Osteoblast (primary cell): ENCODE data around the gene CNOT9. TPM values are rescaled to one million over a fixed set of nuclear protein-coding genes. Genes with fewer than 3 reads are reported as not detected.

Source experiments
- DNase-seq: peaks from one replicate; pipeline ENCODE4 v3.0.0; 2011; ENCODE audit warnings: low spot score, mixed read lengths; ENCODE audit not compliant: insufficient read length; ENCODE audit errors: missing footprints
- H2AFZ ChIP-seq: 2 replicates; pipeline ENCODE4 v1.6.0; 2011; ENCODE audit warnings: mild to moderate bottlenecking, low read length
- H3K27ac ChIP-seq: 2 replicates; pipeline ENCODE4 v1.5.1; 2011; ENCODE audit warnings: mild to moderate bottlenecking, low read depth, low read length, moderate library complexity
- H3K27me3 ChIP-seq: 2 replicates; pipeline ENCODE4 v1.6.0; 2012; ENCODE audit warnings: mild to moderate bottlenecking, control low read depth, inconsistent platforms, low read length, moderate library complexity; ENCODE audit not compliant: insufficient read depth
- H3K36me3 ChIP-seq: 2 replicates; pipeline ENCODE4 v1.5.1; 2011; ENCODE audit warnings: mild to moderate bottlenecking, low read length, control low read depth, moderate library complexity; ENCODE audit not compliant: insufficient read depth
- H3K4me1 ChIP-seq: 2 replicates; pipeline ENCODE4 v1.5.1; 2011; ENCODE audit warnings: mild to moderate bottlenecking, low read length, control low read depth, moderate library complexity; ENCODE audit not compliant: insufficient read depth
- H3K4me2 ChIP-seq: 2 replicates; pipeline ENCODE4 v1.6.0; 2011; ENCODE audit warnings: mild to moderate bottlenecking, low read length; ENCODE audit not compliant: insufficient read depth
- H3K4me3 ChIP-seq: fragments of 200-600 bp; sonication (generic); 3 replicates; pipeline ENCODE4 v1.5.1; 2012; ENCODE audit warnings: mild to moderate bottlenecking, low read length, inconsistent platforms; ENCODE audit not compliant: insufficient read depth
- H3K79me2 ChIP-seq: 2 replicates; pipeline ENCODE4 v1.6.0; 2012; ENCODE audit warnings: mild to moderate bottlenecking, low read length, control low read depth, inconsistent platforms; ENCODE audit not compliant: insufficient read depth
- H3K9me3 ChIP-seq: 2 replicates; pipeline ENCODE4 v1.5.1; 2011; ENCODE audit warnings: low read depth, low read length, control low read depth
- H4K20me1 ChIP-seq: 2 replicates; pipeline ENCODE4 v1.6.0; 2012; ENCODE audit warnings: mild to moderate bottlenecking, low read length, control low read depth; ENCODE audit not compliant: insufficient read depth
- total RNA-seq: library from RNA; depleted of rRNA; stranded (reverse); fragments of >200 nt; gene quantifications from 2 replicates; pipeline ENCODE4 v1.2.3, GENCODE V29; 2012
- TF ChIP-seq, protein P1 (sequence below): IDR thresholded peaks from 2 replicates; pipeline ENCODE4 v1.5.1; 2011; ENCODE audit warnings: mild to moderate bottlenecking, low read depth, low read length, moderate library complexity; ENCODE audit errors: extremely low read depth

CNOT9 gene
- total RNA-seq, 1 donor = 50.3 TPM

DNA sequence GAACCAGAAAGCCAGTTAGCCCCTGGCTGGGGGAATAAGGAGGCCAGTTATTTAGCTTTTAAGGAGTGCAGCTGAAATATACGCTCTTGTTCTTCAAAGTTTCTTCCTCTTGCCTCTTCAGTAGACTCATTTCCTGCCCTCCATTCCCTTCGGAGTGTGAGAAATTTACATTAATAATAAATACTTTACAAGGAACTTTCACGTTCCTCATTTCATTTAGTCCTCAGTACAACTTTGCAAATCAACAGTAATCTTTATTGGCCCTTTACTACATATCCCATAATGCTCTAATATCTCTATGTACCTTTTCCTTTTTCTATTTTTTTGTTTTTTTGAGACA lies 54.7 kb downstream of the CNOT9 start:
- no peak overlapping the region for H2AFZ ChIP-seq
- TF ChIP-seq, protein P1, sequence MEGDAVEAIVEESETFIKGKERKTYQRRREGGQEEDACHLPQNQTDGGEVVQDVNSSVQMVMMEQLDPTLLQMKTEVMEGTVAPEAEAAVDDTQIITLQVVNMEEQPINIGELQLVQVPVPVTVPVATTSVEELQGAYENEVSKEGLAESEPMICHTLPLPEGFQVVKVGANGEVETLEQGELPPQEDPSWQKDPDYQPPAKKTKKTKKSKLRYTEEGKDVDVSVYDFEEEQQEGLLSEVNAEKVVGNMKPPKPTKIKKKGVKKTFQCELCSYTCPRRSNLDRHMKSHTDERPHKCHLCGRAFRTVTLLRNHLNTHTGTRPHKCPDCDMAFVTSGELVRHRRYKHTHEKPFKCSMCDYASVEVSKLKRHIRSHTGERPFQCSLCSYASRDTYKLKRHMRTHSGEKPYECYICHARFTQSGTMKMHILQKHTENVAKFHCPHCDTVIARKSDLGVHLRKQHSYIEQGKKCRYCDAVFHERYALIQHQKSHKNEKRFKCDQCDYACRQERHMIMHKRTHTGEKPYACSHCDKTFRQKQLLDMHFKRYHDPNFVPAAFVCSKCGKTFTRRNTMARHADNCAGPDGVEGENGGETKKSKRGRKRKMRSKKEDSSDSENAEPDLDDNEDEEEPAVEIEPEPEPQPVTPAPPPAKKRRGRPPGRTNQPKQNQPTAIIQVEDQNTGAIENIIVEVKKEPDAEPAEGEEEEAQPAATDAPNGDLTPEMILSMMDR = no peak

GRCh38 chr2:218626369-218626768 lies 57.7 kb downstream of the CNOT9 start:
- Histone ChIP-seq H3K79me2 (no peaks in the 10 kb centered on the region), H3K36me3 (no peaks in the 10 kb centered on the region), H2AFZ (no peak overlapping the region), H3K27ac (no peak overlapping the region), H3K9me3 (no peaks in the 10 kb centered on the region), H3K4me1 (no peaks in the 10 kb centered on the region), H3K4me2 (no peak overlapping the region), H4K20me1 (no peaks in the 10 kb centered on the region), H3K4me3 (no peak overlapping the region), H3K27me3 (no peaks in the 10 kb centered on the region)
- no peak for DNase-seq
- TF ChIP-seq, protein P1 = no peak

More for the DNA sequence above, 54.7 kb downstream of the CNOT9 start:
- no peak for DNase-seq
- H3K27ac ChIP-seq = no peak overlapping the region
- H3K9me3 ChIP-seq = no peaks in the 10 kb centered on the region
- no peaks in the 10 kb centered on the region for H3K36me3 ChIP-seq
- H3K27me3 ChIP-seq = no peaks in the 10 kb centered on the region
- H3K4me3 ChIP-seq = no peak overlapping the region
- H3K79me2 ChIP-seq = no peaks in the 10 kb centered on the region
- no peaks in the 10 kb centered on the region for H4K20me1 ChIP-seq
- H3K4me2 ChIP-seq = no peak overlapping the region
- H3K4me1 ChIP-seq = no peaks in the 10 kb centered on the region

DNA sequence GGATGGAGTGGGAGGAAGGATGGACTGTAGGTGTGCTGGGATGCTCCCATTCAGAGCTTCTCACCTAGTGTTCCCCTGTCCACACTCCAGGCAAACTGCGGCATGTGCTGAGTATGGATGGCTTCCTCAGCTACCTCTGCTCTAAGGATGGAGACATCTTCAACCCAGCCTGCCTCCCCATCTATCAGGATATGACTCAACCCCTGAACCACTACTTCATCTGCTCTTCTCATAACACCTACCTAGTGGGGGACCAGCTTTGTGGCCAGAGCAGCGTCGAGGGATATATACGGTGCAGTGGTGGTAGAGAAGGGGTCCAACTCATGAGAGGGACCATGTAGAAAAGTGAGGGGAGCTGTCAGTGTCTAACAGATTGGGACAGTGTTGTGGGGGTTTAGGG lies 59.3 kb downstream of the CNOT9 start:
- DNase-seq = no peak
- Histone ChIP-seq H3K4me2 (no peak overlapping the region), H3K4me1 (peaks cover 5% of the 10 kb centered on the region), H3K27ac (no peak overlapping the region), H3K4me3 (no peak overlapping the region), H3K79me2 (no peaks in the 10 kb centered on the region), H3K9me3 (no peaks in the 10 kb centered on the region), H3K36me3 (no peaks in the 10 kb centered on the region), H4K20me1 (no peaks in the 10 kb centered on the region), H2AFZ (no peak overlapping the region), H3K27me3 (no peaks in the 10 kb centered on the region)
- TF ChIP-seq, protein P1 = no peak

DNA sequence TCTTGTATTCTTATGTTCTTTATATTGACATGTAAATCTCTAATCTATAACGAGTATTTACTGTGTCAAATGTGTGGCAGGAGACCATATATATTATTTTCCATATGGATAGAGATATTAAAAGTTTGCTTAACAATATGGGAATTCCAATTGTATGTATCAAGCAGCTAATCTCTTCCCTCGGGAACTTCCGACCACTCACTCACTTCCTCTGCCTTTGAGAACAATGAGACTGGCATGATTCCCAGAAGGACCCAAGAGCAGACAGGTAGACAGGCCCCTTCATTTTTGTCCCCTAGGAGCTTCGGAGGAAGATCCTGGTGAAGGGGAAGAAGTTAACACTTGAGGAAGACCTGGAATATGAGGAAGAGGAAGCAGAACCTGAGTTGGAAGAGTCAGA lies 63.2 kb downstream of the CNOT9 start:
- H3K9me3 ChIP-seq = no peaks in the 10 kb centered on the region
- no peak for DNase-seq
- peaks cover 5% of the 10 kb centered on the region for H3K4me1 ChIP-seq
- TF ChIP-seq, protein P1 = no peak
- H3K4me2 ChIP-seq = no peak overlapping the region
- H4K20me1 ChIP-seq = no peaks in the 10 kb centered on the region
- H3K4me3 ChIP-seq = no peak overlapping the region
- H3K36me3 ChIP-seq = peaks cover 9% of the 10 kb centered on the region
- no peak overlapping the region for H3K27ac ChIP-seq
- no peak overlapping the region for H2AFZ ChIP-seq
- H3K79me2 ChIP-seq = no peaks in the 10 kb centered on the region
- H3K27me3 ChIP-seq = no peaks in the 10 kb centered on the region
